ENCODE data around the gene NEDD4L. TPM values are rescaled to one million over a fixed set of nuclear protein-coding genes. Genes with fewer than 3 reads are reported as not detected.

NEDD4L gene
- total and polyA plus RNA-seq, 4 donors, result 10.2 to 20.3 (median 13.2) TPM

- TF ChIP-seq CTCF (IDR thresholded peaks at IDR 0.05; ENCODE audit: low read depth, low read length, missing input control), result no peak
Measured at GRCh38 chr18:58255701-58256311, 211.8 kb downstream of the NEDD4L start (continued).

- no peak overlapping the region for H3K4me3 ChIP-seq (ENCODE audit: low read depth in 1 of 3, low read length in 3 of 3)
- no peak for TF ChIP-seq NR2F2 (IDR thresholded peaks at IDR 0.05)
- TF ChIP-seq CTCF (IDR thresholded peaks at IDR 0.05; ENCODE audit: low read depth, low read length, missing input control), result no peak
- TF ChIP-seq GABPA (IDR thresholded peaks at IDR 0.05 in 1 of 2, conservative IDR thresholded peaks at IDR 0.05 in 1 of 2), result no peak
- TF ChIP-seq FOXA2 (IDR thresholded peaks at IDR 0.05), result no peak
- no peak for TF ChIP-seq TAF1 (conservative IDR thresholded peaks at IDR 0.05)
- TF ChIP-seq JUND (IDR thresholded peaks at IDR 0.05), result no peak
- no peak for TF ChIP-seq FOXA1 (IDR thresholded peaks at IDR 0.05)
- TF ChIP-seq ZBTB33 (IDR thresholded peaks at IDR 0.05), result no peak
- no peak for TF ChIP-seq HNF4G (IDR thresholded peaks at IDR 0.05)
- no peak overlapping the region for H3K9ac ChIP-seq (ENCODE audit: low read depth in 1 of 2, low read length in 2 of 2)
- H3K27ac ChIP-seq (ENCODE audit: low read depth in 1 of 2, low read length in 2 of 2), result no peak overlapping the region
- no peaks in the 10 kb centered on the region for H3K9me3 ChIP-seq (ENCODE audit: control insufficient read depth in 4 of 4, low read length in 3 of 4)
- H3K27me3 ChIP-seq (ENCODE audit: control insufficient read depth in 4 of 4, insufficient read depth in 4 of 4, low read length in 3 of 4), result no peaks in the 10 kb centered on the region
- no peak for DNase-seq (ENCODE audit: low spot score)
- no peaks in the 10 kb centered on the region for H3K36me3 ChIP-seq (ENCODE audit: control insufficient read depth in 4 of 4, insufficient read depth in 3 of 4, low read depth in 1 of 4, low read length in 3 of 4)
- no peaks in the 10 kb centered on the region for H3K4me1 ChIP-seq (ENCODE audit: control insufficient read depth in 4 of 4, insufficient read depth in 4 of 4, low read length in 3 of 4)
- 97% methylated on average over 39 of the region's 39 CpGs for whole genome bisulfite sequencing
Measured at GRCh38 chr18:58256316-58257080, 212.5 kb downstream of the NEDD4L start.

GRCh38 chr18:58257461-58257860, 213.4 kb downstream of the NEDD4L start:
- Histone ChIP-seq H3K27me3 (ENCODE audit: control insufficient read depth in 4 of 4, insufficient read depth in 4 of 4, low read length in 3 of 4) (no peaks in the 10 kb centered on the region), H3K4me3 (ENCODE audit: low read depth in 1 of 3, low read length in 3 of 3) (no peak overlapping the region), H3K9me3 (ENCODE audit: control insufficient read depth in 4 of 4, low read length in 3 of 4) (no peaks in the 10 kb centered on the region), H3K36me3 (ENCODE audit: control insufficient read depth in 4 of 4, insufficient read depth in 3 of 4, low read depth in 1 of 4, low read length in 3 of 4) (no peaks in the 10 kb centered on the region), H3K9ac (ENCODE audit: low read depth in 1 of 2, low read length in 2 of 2) (no peak overlapping the region), H3K4me1 (ENCODE audit: control insufficient read depth in 4 of 4, insufficient read depth in 4 of 4, low read length in 3 of 4) (peaks cover 0 to 2% (median 0%) of the 10 kb centered on the region in 4 donors), H3K27ac (ENCODE audit: low read depth in 1 of 2, low read length in 2 of 2) (no peak overlapping the region)
- no peak for TF ChIP-seq EGR1 (IDR thresholded peaks at IDR 0.05; ENCODE audit: low read depth in 2 of 2)
- no peak for TF ChIP-seq REST (IDR thresholded peaks at IDR 0.05)
- no peak for TF ChIP-seq ZBTB33 (IDR thresholded peaks at IDR 0.05)
- no peak for TF ChIP-seq CTCF (IDR thresholded peaks at IDR 0.05; ENCODE audit: low read depth, low read length, missing input control)
- 87% methylated on average over 9 of the region's 9 CpGs for WGBS
- DNase-seq (ENCODE audit: low spot score), result no peak

All from liver (tissue), 9 donors.